Fibroblast of peridontal ligament (primary cell): Measurements from ENCODE around the gene IRF1.
A peak's percentile ranks its signal among the peaks of the same experiment; 100 is the strongest.

ENCODE experiments used
- DNase-seq: peaks from one replicate; pipeline ENCODE4 v3.0.0-alpha.2; 2010; ENCODE audit errors: extremely low read depth

IRF1 gene

DNA sequence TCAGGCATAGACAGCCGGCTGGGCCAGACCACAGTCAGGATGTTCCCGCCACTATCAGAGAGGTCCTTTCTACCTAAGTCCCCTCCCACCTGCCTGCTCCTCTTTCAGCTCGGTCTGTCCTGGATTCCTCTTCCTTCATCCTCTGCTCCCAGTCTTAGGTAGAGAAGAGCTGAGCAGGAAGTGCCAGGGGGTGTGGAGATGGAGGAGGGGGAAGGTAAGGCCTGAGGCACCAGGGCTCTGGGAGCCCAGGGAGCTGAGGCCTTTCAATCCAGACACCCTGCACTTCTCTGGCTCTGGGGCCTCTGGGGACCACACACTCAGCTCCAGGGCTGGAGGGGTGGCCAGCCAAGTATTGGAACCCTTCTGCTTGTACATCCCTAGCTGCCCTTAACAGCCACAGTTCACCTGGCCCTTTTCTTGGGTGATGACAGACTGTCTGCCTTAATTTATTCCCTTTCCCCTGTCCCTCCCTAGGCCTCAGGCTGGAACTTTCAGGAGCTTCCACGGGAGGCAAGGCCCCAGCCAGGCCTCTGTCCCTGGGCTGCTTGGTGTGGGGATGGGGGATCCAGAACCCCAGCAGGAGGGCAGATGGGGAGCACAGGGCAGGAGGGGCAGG, 15.6 kb downstream of the IRF1 start:
- no peak for DNase-seq

- DNase-seq: no peak
Observed at GRCh38 chr5:132474131-132474723, 16.3 kb downstream of the IRF1 start.

DNA sequence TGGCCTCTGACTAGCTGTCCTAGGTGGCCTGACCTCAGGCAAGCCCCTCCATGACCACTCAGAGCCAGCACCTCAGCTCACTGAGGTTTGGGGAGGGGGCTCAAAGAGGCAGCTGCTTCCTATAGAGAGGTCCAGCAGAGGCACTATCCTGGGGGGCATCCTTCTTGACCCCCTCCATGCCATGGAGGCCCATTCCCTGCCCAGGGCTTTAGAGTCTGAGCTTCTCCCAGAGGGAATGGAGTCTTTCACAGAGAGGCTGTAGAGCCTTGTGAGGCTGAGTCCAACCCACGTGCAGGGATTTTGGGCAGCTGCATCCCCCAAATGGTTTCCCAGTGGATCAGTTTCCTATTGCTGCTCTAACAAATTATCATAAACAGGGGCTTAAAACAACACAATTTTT, 16.9 kb downstream of the IRF1 start:
- no peak for DNase-seq

- no peak for DNase-seq
Observed at GRCh38 chr5:132473019-132473531, 17.5 kb downstream of the IRF1 start.

DNA sequence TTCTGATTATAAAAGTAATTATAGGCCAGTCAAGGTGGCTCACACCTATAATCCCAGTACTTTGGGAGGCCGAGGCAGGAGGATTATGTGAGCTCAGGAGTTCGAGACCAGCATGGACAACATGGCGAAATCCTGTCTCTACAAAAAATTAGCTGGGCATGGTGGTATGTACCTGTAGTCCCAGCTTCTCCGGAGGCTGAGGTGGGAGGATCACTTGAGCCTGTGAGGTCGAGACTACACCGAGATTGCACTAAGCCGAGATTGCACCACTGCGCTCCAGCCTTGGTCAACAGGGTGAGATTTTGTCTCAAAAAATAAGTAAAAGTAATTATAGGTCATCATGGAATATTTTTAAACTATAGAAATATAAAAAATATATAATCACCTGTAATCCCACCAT, 18.1 kb downstream of the IRF1 start:
- no peak for DNase-seq

DNA sequence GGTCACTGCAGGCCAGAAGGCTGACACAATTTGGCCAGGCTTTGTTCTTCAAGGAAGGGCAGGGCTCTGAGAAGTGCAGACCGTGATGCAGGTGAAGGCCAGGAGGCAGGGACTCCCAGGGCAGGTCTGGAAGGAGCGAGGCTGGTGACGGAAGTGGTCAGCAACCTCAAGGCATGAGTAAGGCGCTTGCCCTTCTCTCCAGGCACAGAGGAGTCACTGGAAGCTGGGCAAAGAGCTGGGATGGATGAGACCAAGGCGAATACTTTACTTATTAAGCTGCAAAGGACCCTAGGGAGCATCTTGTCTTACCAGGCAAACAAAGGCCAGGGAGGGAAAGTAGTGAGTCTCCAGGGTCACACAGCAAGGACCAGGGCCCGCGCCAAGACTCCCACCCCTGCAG, 18.6 kb downstream of the IRF1 start:
- no peak for DNase-seq

DNA sequence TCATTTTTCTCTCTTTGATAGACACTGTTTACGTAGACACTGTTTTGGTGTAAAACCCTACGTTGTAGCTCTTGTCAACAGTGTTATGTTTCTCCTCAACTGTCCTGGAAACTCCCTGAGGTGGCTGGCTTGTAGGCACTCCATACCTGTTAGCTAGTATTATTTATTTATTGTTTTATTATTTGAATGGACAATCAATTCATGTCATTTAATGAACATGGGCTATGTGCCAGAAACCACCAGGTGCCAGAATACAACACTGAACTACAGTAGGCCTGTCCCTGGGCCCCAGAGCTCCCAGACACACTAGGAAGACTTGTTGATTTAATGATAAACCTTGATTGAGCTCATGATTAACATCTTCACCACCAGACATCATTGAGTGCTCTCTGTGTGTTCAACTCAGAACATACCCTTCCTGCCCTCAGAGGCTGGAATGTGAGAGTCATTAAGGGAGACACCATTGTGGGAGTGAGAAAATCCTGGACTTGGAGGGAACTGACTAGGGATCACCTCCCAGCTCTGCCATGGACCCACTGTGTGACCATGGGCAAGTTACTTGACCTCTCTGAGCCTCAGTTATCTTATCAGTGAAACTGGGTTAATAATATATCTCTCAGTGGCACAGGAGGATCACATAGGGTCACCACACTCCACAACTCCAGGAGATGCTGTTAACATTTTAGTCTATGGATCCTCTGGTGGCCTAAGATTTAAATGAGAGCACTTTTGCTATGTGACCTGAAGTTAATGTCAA, 19.2 kb downstream of the IRF1 start:
- DNase-seq: no peak

GRCh38 chr5:132470596-132470995, 20.0 kb downstream of the IRF1 start:
- DNase-seq: no peak

DNA sequence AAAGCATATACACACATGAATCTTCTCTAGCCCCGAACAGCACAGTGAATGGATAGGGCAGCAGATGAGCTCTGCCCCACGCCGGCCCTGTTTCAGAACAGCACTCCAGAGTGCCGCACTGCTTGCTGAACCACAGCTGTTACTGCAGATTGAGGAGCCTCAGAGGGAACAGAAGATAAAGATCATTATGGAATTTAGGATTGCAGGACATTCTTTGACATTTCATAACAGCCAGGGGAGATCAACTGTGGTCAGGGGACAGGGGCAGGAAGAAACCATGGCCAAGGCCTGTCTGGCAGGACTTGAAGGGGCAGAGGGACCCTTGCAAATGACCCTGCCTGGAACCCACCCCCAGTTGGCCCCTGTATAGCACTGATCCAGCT, 20.6 kb downstream of the IRF1 start:
- DNase-seq: no peak

DNA sequence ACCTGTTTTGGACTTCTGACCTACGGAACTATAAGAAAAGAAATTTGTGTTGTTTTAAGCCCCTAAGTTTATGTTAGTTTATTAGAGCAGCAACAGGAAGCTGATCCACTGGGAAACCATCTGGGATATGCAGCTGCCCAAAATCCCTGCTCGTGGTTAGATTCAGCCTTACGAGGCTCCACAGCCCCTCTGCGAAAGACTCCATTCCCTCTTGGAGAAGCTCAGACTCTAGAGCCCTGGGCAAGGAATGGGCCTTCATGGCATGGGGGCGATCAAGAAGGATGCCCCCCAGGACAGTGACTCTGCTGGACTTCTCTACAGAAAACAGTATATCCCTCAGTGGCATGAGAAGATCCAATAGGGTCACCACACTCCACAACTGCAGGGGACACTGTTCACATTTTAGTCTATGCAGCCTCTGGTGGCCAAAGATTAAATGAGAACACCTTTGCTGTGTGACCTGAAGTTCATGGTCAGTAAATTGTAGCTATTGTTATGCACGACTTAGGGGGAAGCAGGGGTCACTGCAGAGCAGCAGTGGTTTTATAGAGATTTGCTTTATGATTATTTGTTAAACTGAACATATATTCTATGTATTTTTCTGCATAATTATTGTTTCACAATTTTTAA, 21.1 kb downstream of the IRF1 start:
- DNase-seq: no peak

DNA sequence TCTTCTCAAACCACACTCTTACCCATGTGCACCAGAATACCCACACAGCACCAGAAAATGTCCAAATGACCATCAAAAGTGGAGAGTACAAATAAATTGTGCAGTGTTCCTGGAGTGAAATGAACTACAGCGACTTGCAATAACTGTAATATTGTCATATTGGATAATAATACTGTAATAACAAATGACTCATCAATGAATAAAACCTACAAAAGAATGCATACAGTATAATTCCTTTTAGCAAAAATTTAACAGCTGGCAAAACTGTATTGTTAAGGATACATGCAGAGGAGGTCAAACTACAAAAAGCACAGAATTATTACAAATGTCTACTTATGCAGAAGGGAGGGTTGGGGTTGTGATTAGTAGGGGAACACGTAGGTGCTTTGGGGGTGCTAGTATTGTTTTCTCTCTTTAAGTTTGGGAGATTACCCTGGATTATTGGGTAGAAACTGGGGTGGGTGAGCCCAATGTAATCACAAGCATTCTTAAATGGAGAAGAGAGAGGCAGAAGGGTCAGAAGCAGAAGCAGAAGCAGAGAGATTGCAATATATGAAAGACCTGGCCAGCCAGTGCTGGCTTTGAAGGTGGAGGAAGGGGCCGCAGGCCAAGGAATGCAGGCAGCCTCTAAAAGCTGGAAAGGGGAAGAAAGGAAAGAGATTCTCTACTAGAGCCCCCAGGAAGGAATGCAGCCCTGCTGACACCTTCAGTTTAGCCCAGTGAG, 21.8 kb downstream of the IRF1 start:
- no peak for DNase-seq

DNA sequence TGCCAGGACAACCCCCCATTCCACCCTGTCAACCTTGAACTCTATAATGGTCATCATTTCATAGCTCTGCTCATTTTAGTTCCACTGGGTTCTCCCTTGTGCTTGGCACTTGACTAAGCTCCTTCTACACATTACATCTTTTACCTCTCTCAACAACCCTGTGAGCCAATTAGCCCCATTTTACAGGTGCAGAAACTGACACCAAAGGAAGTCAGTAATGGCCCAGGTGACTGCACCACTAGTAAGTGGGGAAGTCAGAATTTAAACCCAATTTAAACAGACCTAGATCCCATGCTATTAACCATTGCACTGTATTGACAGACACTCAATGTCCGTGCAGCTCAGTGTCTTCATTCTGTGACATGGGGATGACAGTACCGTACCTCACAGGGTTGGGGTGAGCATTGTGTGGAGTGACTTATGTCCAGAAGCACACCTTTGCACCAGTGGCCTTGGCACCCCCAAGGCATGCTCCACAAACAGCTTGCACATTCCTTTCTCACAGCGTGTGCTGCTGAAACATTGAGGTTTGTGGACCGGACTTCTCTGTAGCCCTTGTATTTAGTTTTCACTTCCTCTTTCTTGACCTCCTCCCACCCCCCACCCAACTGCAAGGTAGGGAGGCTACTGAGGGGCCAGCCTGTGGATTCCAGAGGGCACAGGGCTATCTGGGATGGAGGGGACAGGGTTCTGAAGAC, 23.1 kb downstream of the IRF1 start:
- no peak for DNase-seq

- DNase-seq: peak; percentile 77
Observed at GRCh38 chr5:132466433-132467286, 23.9 kb downstream of the IRF1 start.

DNA sequence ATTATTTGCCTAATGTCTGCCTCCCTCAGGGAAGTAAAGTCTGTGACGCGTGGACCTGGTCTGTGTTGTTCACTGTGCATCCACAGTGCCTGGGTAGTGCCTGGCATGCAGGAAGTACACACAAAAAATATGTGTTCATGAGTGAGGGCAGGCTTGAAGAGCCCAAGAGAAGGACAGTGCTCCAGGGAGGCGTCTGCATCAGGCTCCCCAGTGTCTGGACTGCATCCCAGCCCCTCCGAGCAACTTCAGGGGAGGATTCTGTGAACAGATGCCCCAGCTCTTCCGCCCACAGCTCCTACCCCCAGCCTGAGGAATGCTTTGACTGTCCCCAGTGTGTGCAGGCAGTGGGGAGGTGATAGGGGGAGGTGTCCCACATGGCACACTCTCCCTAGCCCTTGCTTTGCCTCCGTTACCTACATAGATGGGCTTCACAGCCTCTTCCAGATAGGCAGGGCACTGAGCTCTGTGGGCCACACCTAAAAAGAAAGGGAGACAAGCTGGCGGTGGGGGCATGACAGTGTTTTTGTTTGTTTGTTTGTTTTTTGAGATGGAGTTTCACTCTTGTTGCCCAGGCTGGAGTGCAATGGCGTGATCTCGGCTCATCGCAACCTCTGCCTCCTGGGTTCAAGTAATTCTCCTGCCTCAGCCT, 25.4 kb downstream of the IRF1 start:
- no peak for DNase-seq

DNA sequence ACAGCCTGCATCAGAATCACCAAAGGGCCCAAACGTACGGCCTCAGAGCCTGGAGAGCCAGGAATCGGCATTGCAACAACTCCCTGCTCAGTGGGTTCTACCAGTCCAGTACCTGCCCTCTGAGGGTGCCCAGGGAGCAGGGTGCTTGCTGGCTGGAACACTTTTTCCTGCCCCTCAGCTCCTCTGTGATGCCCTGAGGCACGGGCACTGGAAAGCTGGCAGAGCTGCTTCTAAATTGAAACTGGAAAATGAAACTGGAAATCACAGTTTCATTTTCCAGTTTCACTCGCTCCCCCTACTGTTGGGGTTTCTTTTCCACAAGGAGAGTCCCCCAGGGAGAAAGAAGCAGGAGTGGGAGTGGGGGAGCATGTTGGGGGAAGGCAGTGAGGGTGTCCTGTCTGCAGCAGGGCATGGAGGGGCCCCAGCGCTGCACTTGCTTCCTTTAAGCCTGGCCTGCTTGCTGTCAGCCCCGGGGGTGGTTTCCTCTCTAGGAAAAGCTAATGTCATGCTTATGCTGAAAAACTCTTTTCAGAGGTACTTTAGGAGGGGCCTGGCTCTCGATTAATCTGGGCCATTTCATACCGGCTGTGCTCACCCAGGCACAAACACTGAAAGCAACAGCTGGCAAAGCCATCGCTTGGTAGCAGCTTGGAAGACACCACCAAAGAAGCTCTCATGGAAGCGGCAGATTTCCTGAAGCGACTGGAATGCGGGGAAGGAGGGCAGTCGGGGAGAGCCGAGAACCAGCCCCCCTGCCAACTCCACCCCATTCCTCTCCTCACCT, 26.2 kb downstream of the IRF1 start:
- peak; percentile 34 for DNase-seq

DNA sequence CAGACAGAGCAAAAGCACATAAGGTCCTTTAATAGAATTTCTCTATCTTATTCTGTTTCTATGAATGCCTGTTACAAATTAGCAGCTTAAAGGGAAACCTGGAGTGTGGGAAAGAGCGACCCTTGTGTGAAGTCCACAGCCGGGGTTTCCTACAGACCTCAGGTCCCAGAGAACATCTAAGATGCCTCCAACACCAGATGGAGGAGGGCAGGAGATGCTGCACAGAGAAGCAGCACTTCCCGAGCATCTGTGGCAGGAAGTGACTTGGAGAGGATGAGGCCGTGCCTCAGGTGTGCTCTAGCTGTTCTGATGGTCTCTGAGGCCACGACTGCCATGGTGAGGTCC, 26.8 kb downstream of the IRF1 start:
- no peak for DNase-seq

- DNase-seq: no peak
Observed at GRCh38 chr5:132462856-132463745, 27.5 kb downstream of the IRF1 start.

DNA sequence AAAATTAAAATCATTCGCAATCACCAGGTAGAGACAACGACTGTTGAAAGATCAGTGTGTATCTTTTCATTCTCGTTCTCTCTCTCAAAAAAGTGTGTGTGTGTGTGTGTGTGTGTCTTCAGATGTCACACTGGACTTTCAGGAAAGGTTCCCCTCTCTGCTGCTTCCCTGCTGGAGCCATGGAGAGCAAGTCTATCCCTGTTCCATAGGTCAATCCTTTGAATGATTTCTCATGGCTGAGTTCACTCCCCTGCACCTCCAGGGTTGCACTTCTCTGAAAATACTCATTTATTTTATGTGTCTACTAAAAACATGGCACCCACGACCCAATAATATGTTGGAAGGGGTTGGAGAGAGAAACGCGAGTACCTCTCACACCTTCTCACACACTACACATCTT, 28.2 kb downstream of the IRF1 start:
- no peak for DNase-seq
